ENCODE data around the gene LTBP1. TPM values are rescaled to one million over a fixed set of nuclear protein-coding genes. Genes with fewer than 3 reads are reported as not detected.

The LTBP1 gene
- total RNA-seq, 6 experiments from 2014 or later = 260 to 409 (median 335) TPM

DNA sequence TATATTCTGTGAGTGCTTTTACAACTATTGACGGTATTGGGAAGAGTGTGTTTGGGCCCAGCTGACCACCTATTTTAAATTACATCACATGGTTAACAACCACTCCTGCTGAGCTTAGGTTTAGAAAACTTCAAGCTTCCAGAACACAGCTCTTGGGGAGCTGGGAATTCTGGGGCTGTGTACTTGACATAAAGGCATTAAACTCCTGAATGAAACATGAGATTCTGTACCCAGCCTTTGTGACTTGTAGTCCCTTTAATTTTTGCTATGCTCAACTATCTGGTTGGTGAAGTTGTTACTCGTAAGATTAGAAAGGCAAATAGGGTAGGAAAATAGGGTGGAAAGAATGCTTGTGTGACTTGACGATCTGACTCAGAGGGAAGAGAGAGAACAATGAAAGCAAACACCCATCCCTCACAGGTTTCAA is 66.9 kb downstream of the LTBP1 start:
- H3K9me3 Mint-ChIP-seq = peaks cover 5% of the 10 kb centered on the region
- H3K27me3 Mint-ChIP-seq (ENCODE audit: insufficient read depth) = no peaks in the 10 kb centered on the region
- DNase-seq = no peak
- TF ChIP-seq CTCF (IDR thresholded peaks at IDR 0.05) = no peak
- peaks cover 9% of the 10 kb centered on the region for H3K36me3 Mint-ChIP-seq (ENCODE audit: low read depth)
- peak overlapping the region; percentile 49; the same call in 1 of the 2 replicates for H3K27ac Mint-ChIP-seq
- peaks cover 60% of the 10 kb centered on the region for H3K4me1 Mint-ChIP-seq (ENCODE audit: low read depth)
- 0 out of 2 replicates have a peak overlapping the region, but pooled peaks have one; percentile 9 for H3K4me3 Mint-ChIP-seq

- no peaks in the 10 kb centered on the region for H3K27me3 Mint-ChIP-seq (ENCODE audit: insufficient read depth)
- H3K9me3 Mint-ChIP-seq = peaks cover 5% of the 10 kb centered on the region
- peaks cover 64% of the 10 kb centered on the region for H3K4me1 Mint-ChIP-seq (ENCODE audit: low read depth)
- no peak for TF ChIP-seq CTCF (IDR thresholded peaks at IDR 0.05)
- no peak overlapping the region for H3K4me3 Mint-ChIP-seq
- DNase-seq = no peak
- peaks cover 9% of the 10 kb centered on the region for H3K36me3 Mint-ChIP-seq (ENCODE audit: low read depth)
- H3K27ac Mint-ChIP-seq = peak overlapping the region; percentile 49; the same call in 1 of the 2 replicates
Measured at GRCh38 chr2:33014268-33014667, 67.5 kb downstream of the LTBP1 start.

GRCh38 chr2:33015421-33016142 is 68.8 kb downstream of the LTBP1 start:
- TF ChIP-seq CTCF (IDR thresholded peaks at IDR 0.05) = no peak
- Mint-ChIP-seq H3K9me3 (peaks cover 5% of the 10 kb centered on the region), H3K4me3 (peak overlapping the region; percentile 62), H3K27me3 (ENCODE audit: insufficient read depth) (no peaks in the 10 kb centered on the region), H3K27ac (peak overlapping the region; percentile 80), H3K36me3 (ENCODE audit: low read depth) (peaks cover 10% of the 10 kb centered on the region), H3K4me1 (ENCODE audit: low read depth) (peaks cover 73% of the 10 kb centered on the region)
- peak; percentile 81 for DNase-seq

DNA sequence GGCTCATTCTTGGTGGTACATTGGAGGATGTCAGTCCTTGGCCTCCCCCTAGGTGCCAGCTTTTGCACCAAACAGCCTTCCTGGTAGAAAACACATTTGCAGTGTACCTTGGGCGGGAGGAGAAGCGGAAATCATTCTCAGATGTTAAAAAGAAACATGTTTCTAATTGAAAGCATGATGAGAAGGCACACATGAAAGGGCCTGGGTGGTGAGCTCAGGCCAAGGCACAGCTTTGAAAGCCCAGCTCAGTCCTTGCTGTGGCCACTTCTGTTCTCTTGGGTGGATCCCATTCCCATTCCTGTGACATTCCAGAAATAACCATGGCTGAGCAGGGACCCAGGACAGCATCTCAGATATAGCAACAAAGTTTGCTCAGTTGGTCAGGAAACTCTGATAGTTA is 71.5 kb downstream of the LTBP1 start:
- H3K27me3 Mint-ChIP-seq (ENCODE audit: insufficient read depth) = no peaks in the 10 kb centered on the region; the same call in 1 of the 2 replicates
- no peak overlapping the region for H3K4me3 Mint-ChIP-seq
- H3K4me1 Mint-ChIP-seq (ENCODE audit: low read depth) = peaks cover 81% of the 10 kb centered on the region
- DNase-seq = no peak
- H3K9me3 Mint-ChIP-seq = peaks cover 5% of the 10 kb centered on the region
- H3K27ac Mint-ChIP-seq = peak overlapping the region; percentile 20; the same call in 1 of the 2 replicates
- no peak; the same call in 1 of the 2 replicates for TF ChIP-seq CTCF (IDR thresholded peaks at IDR 0.05)
- H3K36me3 Mint-ChIP-seq (ENCODE audit: low read depth) = peaks cover 13% of the 10 kb centered on the region

- peaks cover 23% of the 10 kb centered on the region for H3K36me3 Mint-ChIP-seq (ENCODE audit: low read depth)
- no peak overlapping the region for H3K4me3 Mint-ChIP-seq
- no peak overlapping the region for H3K27ac Mint-ChIP-seq
- no peaks in the 10 kb centered on the region; the same call in 1 of the 2 replicates for H3K27me3 Mint-ChIP-seq (ENCODE audit: insufficient read depth)
- no peak for TF ChIP-seq CTCF (IDR thresholded peaks at IDR 0.05)
- peaks cover 81% of the 10 kb centered on the region for H3K4me1 Mint-ChIP-seq (ENCODE audit: low read depth)
- DNase-seq = no peak
- peaks cover 14% of the 10 kb centered on the region for H3K9me3 Mint-ChIP-seq
Measured at GRCh38 chr2:33019796-33020195, 73.0 kb downstream of the LTBP1 start.

Measured in HFFc6 (cell line).